ENCODE data around the gene OSBP.
A peak's percentile ranks its signal among the peaks of the same experiment; 100 is the strongest.
"Not testable (repeated sequence)": the region's sequence is repeated elsewhere in the genome, so short reads cannot be mapped to it uniquely, and the experiment has no call there.

The OSBP gene

GRCh38 chr11:59551659-59552521 is 63.7 kb downstream of the OSBP start:
- DNase-seq (ENCODE audit: low read depth in 3 of 3): no peak

DNA sequence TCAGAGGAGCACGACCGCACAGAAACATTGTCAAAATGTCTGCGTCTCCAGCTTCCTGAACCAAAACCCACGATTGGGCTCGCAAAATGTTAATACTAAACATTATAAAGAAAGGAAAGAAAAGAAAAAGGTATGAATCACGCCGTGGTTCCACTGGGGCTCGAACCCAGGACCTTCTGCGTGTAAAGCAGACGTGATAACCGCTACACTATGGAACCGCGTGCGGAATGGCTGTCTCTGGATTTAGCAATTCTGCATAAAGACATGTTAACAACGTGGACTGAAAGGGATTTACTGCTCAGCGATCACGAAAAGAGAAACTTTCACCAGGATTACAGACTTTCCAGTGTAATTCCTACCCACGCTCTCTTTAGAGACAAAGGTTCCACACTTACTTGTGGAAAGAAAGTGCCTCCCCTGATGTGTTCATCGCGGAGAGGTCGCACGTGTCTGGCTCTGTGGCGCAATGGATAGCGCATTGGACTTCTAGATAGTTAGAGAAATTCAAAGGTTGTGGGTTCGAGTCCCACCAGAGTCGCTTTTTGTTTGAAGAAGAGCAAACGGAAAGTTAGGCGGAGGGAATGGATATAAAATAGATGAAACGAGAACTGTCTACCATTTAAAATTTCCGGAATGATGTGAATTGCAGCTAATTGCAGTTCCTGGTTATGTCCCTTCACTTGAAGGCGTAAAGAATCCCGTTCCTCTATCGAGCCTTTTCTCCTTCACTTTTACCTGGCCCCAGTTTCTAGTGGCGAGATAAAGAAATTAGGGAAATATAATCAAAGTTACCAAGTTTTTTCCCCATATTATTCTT is 64.5 kb downstream of the OSBP start:
- DNase-seq (ENCODE audit: low read depth in 3 of 3): peak; percentile 77 to 79 (median 79)

GRCh38 chr11:59550368-59550841 is 65.2 kb downstream of the OSBP start:
- DNase-seq (ENCODE audit: low read depth in 3 of 3): peak; percentile 86 to 90 (median 86)

DNA sequence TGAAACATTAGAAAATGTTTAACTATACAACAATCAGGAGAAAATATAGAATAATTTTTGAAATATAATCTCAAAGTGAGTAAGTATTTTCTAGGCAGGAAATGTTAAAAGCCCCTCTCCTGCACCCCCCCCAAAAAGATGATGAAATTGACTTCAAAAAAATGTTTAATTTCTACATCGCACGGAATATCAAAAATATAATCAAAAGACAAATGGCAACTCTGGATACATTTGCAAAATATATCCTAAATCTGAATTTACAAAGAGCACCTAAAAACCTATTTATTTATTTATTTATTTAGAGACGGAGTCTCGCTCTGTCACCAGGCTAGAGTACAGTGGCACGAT is 67.3 kb downstream of the OSBP start:
- no peak for DNase-seq (ENCODE audit: low read depth in 3 of 3)

- DNase-seq (ENCODE audit: low read depth in 3 of 3): not testable (repeated sequence)
Observed at GRCh38 chr11:59547605-59548308, 67.8 kb downstream of the OSBP start.

DNA sequence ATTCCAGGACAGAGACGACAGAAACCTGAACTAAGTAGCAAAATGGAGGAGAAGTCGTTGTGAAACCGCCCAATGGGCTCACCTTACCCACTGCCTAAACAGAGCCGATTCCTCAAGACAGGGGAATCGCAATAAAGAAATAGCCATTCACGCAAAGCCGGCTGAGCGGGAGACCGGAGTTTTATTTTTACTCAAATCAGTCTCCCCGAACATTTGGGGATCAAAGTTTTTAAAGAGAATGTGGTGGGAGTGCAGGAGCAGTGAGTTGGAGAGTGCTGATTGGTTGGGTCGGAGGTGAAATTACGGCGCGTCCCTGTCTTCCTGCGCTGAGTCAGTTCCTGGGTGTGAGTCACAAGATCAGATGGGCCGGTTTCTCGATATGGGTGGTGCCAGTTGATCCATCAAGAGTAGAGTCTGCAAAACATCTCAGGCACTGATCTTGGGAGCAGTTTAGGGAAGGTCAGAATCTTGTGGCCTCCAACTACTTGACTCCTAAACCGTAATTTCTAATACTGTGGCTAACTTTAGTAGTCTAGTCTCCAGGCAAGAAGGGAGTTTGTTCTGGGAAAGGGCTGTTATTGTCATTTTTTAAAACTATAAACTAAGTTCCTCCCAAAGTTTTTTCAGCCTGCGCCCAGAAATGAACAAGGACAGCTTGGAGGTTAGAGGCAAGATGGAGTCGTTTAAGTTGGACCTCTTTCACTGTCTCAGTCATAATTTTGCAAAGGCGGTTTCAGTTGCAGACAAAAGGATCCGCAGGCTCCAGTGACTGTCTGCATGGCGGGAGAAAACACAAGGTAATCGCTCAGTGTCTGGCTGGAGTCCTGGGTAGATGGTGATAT is 70.2 kb downstream of the OSBP start:
- DNase-seq (ENCODE audit: low read depth in 3 of 3): no peak

DNA sequence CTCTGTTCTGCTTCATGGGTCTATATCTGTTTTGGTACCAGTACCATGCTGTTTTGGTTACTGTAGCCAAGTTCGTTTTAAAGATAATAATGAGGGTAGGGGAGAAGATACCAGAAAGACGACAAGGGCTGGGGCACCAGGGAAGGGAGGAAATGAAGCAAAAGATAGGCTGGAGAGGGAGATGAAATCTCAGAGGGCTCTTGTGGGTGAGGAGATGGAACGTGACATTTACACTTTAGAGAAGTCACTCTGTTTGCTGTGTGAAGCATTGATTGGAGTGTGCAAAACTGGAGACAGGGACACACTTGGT is 70.8 kb downstream of the OSBP start:
- DNase-seq (ENCODE audit: low read depth in 3 of 3): no peak

DNA sequence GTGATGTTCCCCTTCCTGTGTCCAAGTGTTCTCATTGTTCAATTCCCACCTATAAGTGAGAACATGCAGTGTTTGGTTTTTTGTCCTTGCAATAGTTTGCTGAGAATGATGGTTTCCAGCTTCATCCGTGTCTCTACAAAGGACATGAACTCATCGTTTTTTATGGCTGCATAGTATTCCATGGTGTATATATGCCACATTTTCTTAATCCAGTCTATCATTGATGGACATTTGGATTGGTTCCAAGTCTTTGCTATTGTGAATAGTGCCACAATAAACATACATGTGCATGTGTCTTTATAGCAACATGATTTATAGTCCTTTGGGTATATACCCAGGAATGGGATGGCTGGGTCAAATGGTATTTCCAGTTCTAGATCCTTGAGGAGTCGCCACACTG is 71.9 kb downstream of the OSBP start:
- DNase-seq (ENCODE audit: low read depth in 3 of 3): not testable (repeated sequence)

DNA sequence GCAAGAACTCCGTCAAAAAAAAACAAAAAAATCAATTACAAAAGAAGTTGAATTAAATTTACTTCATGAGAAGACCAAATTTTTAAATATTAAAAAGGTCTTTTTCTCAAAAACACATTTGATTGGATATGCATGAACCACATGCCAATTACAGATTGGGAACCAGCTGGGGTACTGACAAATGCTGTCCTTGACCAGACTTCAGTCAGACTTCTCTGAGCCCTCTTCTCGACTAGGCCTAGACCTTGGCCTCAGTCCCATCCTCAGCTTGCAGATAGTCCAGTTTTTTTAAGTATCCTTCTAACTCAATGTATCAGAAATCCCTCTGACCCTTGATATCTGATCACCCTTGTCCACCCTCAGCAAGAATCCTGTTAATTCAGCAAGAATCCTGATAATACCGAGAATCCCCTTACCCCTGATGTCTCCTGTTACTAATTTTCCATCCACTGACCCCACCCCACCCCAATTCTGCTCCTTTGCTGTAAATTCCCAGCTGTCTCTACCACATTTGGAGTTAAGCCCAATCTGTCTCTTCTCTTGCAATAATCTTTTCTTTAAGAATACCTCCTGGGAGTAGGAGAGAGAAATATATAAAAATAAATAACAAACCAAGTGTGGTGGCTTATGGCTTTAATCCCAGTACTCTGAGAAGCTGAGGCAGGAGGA is 73.3 kb downstream of the OSBP start:
- no peak for DNase-seq (ENCODE audit: low read depth in 3 of 3)

DNA sequence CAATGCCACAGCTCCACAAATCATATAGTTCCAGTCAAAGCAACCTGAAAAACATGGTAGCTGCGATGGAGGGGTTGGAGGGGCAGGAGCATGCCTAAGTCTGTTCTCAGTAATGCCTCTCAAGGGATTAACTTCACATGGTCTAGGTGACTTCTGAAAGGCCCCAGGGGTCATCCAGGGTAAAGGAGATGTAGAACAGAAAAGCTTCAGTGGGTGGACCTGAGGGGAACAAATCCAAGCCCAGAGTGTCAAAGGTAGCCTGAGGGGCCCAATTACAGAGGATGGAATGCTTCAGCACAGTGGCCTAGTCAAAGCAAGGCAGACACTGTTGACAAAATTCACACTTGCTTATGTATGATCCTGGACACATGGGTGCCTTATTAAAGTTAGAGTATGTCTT is 80.9 kb downstream of the OSBP start:
- DNase-seq (ENCODE audit: low read depth in 3 of 3): no peak

GRCh38 chr11:59532620-59533019 is 83.0 kb downstream of the OSBP start:
- no peak for DNase-seq (ENCODE audit: low read depth in 3 of 3)

- DNase-seq (ENCODE audit: low read depth in 3 of 3): no peak
Observed at GRCh38 chr11:59528711-59529110, 86.9 kb downstream of the OSBP start.
